GM21717 (cell line): Measurements from ENCODE around the gene BBLN.
"Not testable (repeated sequence)": the region's sequence is repeated elsewhere in the genome, so short reads cannot be mapped to it uniquely, and the experiment has no call there.

Experiments used
- ATAC-seq: cut with Tn5 transposase; IDR thresholded peaks from one replicate; pipeline ENCODE4 v1.9.1; 2021; ENCODE audit warnings: mild to moderate bottlenecking, moderate library complexity; ENCODE audit not compliant: unreplicated experiment

BBLN gene

GRCh38 chr9:128162215-128163026 is 2.4 kb downstream of the BBLN start:
- ATAC-seq: no peak

DNA sequence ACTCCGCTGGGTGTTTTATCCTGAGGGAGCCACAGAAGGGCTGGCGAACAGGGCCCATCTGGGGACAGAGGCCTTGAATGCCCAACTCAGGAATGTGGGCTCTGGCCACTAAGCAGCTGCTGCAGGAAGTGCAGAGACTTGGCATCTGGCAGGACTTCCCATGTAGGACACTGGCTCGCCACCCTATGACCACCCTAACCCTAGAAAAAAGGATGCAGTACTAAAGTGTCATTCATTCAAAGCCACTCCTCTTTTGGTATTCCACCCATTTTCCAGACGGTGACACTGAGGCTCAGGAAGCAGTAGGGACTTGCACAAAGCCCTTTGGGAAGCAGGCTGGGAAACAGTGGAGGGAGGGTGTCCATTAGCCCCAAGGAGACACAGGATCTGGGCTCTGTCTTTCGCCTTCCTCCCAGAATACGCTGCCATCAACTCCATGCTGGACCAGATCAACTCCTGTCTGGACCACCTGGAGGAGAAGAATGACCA is 3.0 kb downstream of the BBLN start:
- ATAC-seq: no peak

- ATAC-seq: no peak
Observed at GRCh38 chr9:128163523-128164306, 3.6 kb downstream of the BBLN start.

DNA sequence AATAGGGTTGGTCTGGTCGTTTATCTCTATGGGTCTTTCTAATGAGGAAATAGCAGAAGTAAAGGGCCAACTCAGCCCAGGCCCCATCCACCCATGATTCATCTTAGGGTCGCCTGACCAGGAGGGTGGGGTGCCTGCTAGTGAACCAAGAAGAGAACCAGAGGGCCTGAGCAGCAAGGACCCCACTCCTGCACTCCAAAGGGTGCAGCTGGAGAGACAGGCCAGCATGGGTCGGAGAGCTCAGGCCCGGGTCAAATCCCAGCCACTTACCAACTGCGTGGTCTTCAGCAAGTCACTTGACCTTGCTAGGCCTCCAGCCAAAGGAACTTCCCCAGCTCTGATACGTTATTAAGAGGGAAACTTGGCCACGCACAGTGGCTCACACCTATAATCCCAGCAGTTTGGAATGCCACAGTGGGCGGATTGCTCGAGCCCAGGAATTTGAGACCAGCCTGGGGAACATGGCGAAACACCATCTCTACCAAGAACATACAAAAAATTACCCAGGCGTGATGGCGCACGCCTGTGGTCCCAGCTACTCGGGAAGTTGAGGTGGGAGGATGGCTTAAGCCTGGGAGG is 4.3 kb downstream of the BBLN start:
- ATAC-seq: no peak

DNA sequence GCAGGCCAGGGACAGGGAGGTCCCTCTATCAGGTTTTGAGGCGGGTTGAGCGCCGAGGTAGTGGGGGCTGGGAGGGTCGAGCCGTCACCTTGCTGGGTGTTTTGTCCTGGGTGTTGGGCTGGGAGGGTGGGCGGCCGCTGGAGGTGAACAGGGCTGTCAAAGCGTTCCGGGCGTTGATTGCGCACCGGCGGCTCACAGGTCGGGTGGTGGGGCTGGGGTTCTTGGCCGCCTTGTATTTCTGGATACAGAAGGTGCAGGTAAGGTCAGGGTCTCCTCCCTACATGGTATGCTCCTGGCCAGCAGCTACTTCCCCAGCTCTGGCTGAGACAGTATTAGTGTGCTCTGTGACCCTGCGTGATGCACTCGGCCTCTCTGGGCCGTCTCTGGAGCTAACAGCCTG is 6.1 kb downstream of the BBLN start:
- ATAC-seq: no peak

GRCh38 chr9:128167209-128167608 is 7.1 kb downstream of the BBLN start:
- no peak for ATAC-seq

GRCh38 chr9:128168731-128169308 is 8.8 kb downstream of the BBLN start:
- ATAC-seq: no peak

- no peak for ATAC-seq
Observed at GRCh38 chr9:128169492-128169891, 9.4 kb downstream of the BBLN start.

DNA sequence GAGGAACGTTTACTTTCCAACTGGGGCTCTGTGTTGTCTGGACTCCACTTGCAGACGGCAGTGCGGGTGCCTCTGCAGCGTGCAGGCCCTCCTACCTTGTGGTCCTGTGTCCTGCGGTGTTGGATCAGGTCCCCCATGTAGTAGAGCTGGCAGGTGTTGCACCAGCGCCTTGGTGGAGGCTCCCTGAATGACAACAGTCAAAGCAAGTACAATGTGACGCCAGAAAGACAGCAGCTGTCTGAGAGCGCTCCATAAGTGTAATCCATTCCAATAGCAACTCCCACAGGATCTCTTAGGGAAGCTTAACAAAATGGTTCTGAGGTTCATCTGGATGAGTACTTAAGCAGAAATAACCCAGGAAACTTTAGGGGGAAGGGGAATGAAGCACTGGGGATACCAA is 9.9 kb downstream of the BBLN start:
- ATAC-seq: no peak

GRCh38 chr9:128174062-128174461 is 14.0 kb downstream of the BBLN start:
- ATAC-seq: no peak

DNA sequence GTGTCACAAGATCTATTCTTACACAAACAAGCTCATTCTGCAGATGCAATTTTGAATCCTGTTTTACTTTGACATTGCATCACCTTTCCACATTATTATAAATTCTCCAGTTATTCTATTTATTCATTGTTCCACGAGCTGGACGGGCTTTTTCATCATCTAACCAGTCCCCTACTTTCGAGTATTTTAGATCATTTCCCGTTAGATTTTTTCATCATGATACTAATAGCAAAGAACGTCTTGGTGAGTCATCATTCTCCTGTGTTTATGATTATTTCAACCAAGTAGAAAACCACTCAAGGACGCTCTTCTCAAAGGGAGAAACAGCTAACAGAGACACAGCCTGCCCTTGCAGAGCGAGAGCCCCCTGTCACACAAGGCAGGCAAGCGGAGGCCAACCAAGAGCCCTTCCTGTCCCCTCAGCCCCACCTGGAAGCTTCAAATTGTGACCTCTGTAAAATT is 15.1 kb downstream of the BBLN start:
- no peak for ATAC-seq

DNA sequence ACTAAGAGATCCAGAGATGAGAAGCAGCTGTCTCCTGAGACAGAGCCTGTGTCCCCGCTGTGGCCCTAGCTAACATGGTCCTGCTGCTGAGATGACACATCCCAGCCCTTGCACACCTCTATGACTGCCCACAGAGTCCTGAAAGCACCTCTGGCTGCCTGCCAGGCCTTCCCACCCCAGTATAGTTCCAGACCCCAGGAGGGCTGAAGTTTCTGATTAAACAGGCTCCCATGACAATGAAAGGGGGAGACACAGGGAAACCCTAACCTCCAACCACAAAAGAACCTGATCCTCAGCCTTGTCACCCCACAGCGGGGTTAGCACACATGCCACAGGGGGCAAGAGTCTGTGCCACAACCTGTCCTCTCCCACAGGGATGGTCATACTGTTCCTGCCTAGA is 15.7 kb downstream of the BBLN start:
- no peak for ATAC-seq

- no peak for ATAC-seq
Observed at GRCh38 chr9:128178806-128179431, 18.9 kb downstream of the BBLN start.

DNA sequence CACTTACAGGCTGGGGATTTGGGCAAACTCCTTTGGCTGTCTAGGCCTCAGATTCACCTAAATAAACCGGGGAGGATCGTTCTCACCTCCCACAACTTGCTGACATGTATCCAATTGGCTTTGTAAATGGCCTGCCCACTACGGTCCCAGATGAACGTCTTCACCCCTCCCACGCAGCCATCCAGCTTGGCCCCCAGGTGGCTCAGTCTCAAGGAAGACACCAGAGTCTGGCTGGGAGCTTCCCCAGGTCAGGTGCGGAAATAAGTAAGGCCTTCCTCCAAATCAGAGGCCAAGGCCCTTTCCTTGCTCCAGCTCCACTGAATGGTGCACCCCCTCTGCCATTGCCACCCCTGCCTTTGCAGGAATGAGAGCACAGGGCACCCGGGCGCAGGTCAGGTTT is 19.9 kb downstream of the BBLN start:
- ATAC-seq: no peak

- ATAC-seq: no peak
Observed at GRCh38 chr9:128180447-128180846, 20.4 kb downstream of the BBLN start.

- not testable (repeated sequence) for ATAC-seq
Observed at GRCh38 chr9:128181480-128181879, 21.4 kb downstream of the BBLN start.

DNA sequence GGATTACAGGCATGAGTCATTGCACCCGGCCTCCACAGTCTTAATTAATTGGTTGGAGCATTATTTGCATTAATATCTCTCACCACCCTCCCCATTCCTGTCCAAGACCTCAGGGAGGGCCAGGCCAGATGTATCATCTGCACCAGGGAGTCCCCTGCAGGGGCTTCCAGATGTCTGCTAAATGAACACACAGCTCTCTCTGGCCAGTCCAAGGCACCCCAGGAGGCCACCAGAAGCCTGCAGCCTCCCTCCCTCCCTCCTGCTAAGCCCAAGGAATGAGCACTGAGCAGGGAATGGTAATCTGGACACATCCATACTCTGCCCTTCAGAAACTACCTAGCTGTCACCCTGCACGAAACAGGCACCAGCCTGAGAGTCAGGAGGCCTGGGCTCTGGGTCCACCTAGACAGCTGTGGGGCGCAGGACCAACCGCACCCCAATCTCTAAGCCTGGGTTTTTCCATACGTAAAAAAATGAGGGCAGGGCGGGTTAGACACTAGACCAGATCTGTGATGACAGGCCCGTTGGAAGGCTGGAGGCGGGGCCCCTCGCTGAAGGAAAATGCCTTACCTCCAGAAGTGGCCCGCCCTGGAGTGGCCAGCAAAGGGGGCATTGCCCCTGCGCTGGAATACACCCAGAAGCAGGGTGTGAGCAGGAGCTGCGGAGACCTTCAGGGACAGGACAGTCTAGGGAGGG is 23.0 kb downstream of the BBLN start:
- ATAC-seq: no peak

DNA sequence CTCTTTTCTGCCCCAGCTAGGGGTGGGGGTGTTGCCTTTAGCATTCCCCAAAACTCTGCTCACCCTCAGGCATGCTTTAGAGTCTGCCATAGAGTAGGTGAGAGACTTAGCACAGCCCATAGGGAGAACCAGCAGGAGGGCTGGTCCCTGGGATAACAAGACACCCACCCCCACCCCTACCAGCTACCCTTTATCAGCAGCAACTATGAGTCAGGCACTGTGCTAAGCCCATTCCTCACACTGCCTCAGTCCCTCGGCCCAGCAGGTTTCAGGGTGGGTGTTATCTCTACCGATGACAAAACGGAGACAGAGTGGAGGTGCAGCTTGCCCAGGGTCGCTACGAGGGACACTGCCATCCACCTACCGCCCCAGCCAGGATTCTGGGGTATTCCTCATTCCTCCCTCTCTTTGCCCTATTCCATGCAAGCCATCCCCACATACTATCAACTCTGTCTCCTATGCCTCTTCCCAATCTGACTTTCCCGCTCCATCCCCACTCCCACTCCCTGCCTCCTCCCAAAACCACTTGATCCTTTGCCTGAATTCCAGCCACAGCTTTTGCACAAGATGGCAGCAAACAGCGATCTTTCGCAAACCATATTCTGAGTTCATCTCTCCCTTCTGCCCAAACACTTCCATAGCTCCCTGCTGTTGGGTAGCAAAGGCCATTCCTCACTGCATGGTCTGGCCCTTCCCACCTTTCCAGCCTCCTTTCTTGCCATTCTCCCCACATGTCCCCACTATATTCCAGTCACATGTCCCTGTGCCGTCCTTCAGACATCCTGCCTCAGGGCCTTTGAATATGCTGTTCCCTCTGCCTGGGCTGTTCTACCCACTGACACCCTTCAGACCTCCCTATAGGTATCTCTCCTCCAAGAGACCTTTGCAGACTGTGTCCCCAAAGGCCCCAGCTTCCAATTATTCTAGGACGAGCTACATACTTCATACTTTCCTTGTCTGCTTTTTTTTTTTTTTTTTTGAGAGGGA is 26.2 kb downstream of the BBLN start:
- ATAC-seq: no peak

DNA sequence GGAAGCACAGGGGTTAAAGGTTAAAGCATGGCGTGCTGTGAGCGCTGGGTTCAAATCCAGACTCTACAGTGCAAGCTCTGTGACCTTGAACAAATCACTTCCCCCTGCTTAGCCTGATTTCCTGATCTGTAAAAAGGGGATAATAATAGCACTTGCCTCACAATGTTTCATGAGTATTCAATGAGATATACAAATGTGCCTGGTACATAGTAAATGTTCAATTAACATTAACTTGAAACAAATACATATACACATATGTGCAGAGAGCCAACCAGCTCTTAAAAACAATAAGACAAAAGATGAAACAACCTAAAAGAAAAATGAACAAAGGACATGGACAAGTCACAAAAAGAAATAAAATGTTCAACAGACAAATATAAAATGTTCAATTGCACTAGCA is 27.3 kb downstream of the BBLN start:
- no peak for ATAC-seq
